Upper lobe of left lung (tissue), 4 donors: ENCODE data around the gene MOK.

ENCODE experiments used
- EP300 ChIP-seq, 4 donors: sonication (generic); formaldehyde crosslinking; IDR thresholded peaks; one replicate each; pipeline ENCODE4 v1.5.1; 2017; ENCODE audit warnings: antibody characterized with exemption in 4 of 4, control low read depth in 2 of 4
- POLR2AphosphoS5 ChIP-seq, 2 donors: sonication (generic); formaldehyde crosslinking; IDR thresholded peaks; one replicate each; pipeline ENCODE4 v1.5.1; 2017; ENCODE audit warnings: antibody characterized with exemption in 2 of 2
- TF ChIP-seq, protein P1 (sequence below), 6 experiments: fragments of 450-650 bp in 4 of 6; fragments of 200-600 bp in 2 of 6; sonication (generic) in 2 of 6; IDR thresholded peaks; one replicate each; pipeline ENCODE4 v1.5.1; 2016 to 2019; ENCODE audit warnings: antibody characterized with exemption in 6 of 6

- TF ChIP-seq, protein P1, sequence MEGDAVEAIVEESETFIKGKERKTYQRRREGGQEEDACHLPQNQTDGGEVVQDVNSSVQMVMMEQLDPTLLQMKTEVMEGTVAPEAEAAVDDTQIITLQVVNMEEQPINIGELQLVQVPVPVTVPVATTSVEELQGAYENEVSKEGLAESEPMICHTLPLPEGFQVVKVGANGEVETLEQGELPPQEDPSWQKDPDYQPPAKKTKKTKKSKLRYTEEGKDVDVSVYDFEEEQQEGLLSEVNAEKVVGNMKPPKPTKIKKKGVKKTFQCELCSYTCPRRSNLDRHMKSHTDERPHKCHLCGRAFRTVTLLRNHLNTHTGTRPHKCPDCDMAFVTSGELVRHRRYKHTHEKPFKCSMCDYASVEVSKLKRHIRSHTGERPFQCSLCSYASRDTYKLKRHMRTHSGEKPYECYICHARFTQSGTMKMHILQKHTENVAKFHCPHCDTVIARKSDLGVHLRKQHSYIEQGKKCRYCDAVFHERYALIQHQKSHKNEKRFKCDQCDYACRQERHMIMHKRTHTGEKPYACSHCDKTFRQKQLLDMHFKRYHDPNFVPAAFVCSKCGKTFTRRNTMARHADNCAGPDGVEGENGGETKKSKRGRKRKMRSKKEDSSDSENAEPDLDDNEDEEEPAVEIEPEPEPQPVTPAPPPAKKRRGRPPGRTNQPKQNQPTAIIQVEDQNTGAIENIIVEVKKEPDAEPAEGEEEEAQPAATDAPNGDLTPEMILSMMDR (IDR thresholded peaks at IDR 0.05), result no peak
- TF ChIP-seq EP300 (IDR thresholded peaks at IDR 0.05) (no peak), POLR2AphosphoS5 (IDR thresholded peaks at IDR 0.05) (no peak)
These were observed 30.2 kb upstream of the MOK start for GRCh38 chr14:102335163-102335562.
